ENCODE results near the gene CCDC188. TPM values are rescaled to one million over a fixed set of nuclear protein-coding genes. Genes with fewer than 3 reads are reported as not detected.
A peak's percentile ranks its signal among the peaks of the same experiment; 100 is the strongest.

CCDC188 gene
- total RNA-seq, 1 donor from 2014 or later = 1.6 TPM

DNA sequence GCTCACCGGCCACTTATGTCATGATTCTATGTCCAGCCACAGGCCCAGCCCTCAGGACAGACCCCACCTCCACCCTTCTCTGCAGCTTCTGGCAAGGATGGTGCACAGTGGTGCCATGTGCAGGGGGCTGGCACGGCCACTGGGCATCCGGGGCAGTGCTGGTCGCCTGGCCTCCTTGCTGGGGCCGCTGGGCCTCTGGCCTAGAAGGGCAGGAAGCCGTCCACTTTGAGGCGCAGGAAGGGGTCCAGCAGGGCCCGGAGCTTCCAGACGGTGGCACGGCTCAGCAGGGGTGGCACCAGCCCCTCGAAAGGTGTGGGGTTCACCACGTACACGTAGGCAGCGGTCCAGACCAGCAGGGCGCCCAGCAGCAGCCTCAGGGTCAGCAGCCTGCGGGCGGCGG, 2.4 kb downstream of the CCDC188 start:
- no peak overlapping the region for H3K27ac ChIP-seq
- H3K4me3 ChIP-seq = no peak overlapping the region
- intact Hi-C loops (cut with DNase I) = no loop called here
- no peak for ATAC-seq
- H3K4me1 ChIP-seq = no peaks in the 10 kb centered on the region
- no peaks in the 10 kb centered on the region for H3K27me3 ChIP-seq
- no peaks in the 10 kb centered on the region for H3K36me3 ChIP-seq
- TF ChIP-seq CTCF (IDR thresholded peaks at IDR 0.05) = no peak
- no peaks in the 10 kb centered on the region for H3K9me3 ChIP-seq
- no peak for DNase-seq

DNA sequence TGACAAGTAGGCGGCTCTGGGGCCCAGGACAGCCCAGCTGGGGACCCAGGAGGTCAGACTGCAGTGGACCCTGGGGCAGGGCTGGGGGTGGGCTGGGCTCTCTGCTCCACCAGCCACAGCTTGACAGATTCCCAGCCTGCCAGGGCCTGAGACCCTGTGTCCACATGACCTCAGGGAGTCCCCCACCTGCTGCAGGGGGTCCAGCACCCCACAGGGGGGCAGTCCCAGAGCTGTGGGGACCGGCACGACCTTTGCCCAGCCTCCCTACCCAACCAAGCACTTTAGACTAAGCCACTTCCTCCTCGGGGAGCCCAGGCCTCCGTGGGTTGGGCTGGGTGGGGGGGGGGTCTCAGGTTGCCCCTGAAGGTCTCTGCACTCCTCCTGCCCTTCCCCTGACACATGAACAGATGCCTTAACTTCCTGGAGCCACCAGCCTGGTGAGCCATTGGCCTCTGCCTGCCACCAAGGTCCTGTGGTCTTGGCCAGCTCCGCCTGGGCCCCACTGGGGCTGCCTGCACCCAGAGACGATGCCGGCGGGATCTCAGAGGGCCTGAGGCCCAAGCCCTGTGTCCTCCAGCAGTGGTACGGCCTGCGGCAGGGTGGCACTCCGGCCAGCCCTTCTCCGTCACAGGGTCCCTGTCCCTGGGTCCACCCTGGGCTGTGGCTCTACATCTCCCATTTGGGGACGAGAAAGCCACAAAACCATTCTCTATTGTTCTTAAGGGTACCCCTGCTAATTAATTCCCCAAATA, 3.4 kb downstream of the CCDC188 start:
- no peaks in the 10 kb centered on the region for H3K36me3 ChIP-seq
- DNase-seq (no peak), ATAC-seq (no peak)
- H3K27ac ChIP-seq = no peak overlapping the region
- no peaks in the 10 kb centered on the region for H3K4me1 ChIP-seq
- TF ChIP-seq CTCF (IDR thresholded peaks at IDR 0.05) = no peak
- H3K27me3 ChIP-seq = no peaks in the 10 kb centered on the region
- H3K4me3 ChIP-seq = no peak overlapping the region
- H3K9me3 ChIP-seq = no peaks in the 10 kb centered on the region
- intact Hi-C loops (cut with DNase I) = no loop called here

GRCh38 chr22:20146777-20147176, 4.1 kb downstream of the CCDC188 start:
- Histone ChIP-seq H3K27me3 (no peaks in the 10 kb centered on the region), H3K4me3 (no peak overlapping the region), H3K4me1 (no peaks in the 10 kb centered on the region), H3K9me3 (no peaks in the 10 kb centered on the region), H3K27ac (no peak overlapping the region), H3K36me3 (no peaks in the 10 kb centered on the region)
- intact Hi-C loops (cut with DNase I) = no loop called here
- no peak for TF ChIP-seq CTCF (IDR thresholded peaks at IDR 0.05)
- no peak for ATAC-seq
- DNase-seq = no peak

- Histone ChIP-seq H3K4me3 (no peak overlapping the region), H3K9me3 (no peaks in the 10 kb centered on the region), H3K4me1 (no peaks in the 10 kb centered on the region), H3K27me3 (no peaks in the 10 kb centered on the region), H3K36me3 (no peaks in the 10 kb centered on the region), H3K27ac (no peak overlapping the region)
- DNase-seq (no peak), ATAC-seq (no peak)
- intact Hi-C loops (cut with DNase I) = no loop called here
- TF ChIP-seq CTCF (IDR thresholded peaks at IDR 0.05) = no peak
Measured at GRCh38 chr22:20145832-20146223, 5.0 kb downstream of the CCDC188 start.

- no peaks in the 10 kb centered on the region for H3K36me3 ChIP-seq
- intact Hi-C loops (cut with DNase I) = no loop called here
- DNase-seq (peak; percentile 80), ATAC-seq (peak; percentile 68)
- no peaks in the 10 kb centered on the region for H3K27me3 ChIP-seq
- TF ChIP-seq CTCF (IDR thresholded peaks at IDR 0.05) = no peak
- no peak overlapping the region for H3K4me3 ChIP-seq
- H3K27ac ChIP-seq = no peak overlapping the region
- no peaks in the 10 kb centered on the region for H3K4me1 ChIP-seq
- no peaks in the 10 kb centered on the region for H3K9me3 ChIP-seq
Measured at GRCh38 chr22:20145206-20145831, 5.5 kb downstream of the CCDC188 start.
